ENCODE results near the gene BTBD17.

BTBD17 gene

GRCh38 chr17:74330446-74330845, 31.2 kb downstream of the BTBD17 start:
- TF ChIP-seq RAD21 (IDR thresholded peaks at IDR 0.05; ENCODE audit: low read depth) (no peak), TCF12 (IDR thresholded peaks at IDR 0.05; ENCODE audit: low read depth) (no peak), TAF1 (IDR thresholded peaks at IDR 0.05; ENCODE audit: low read depth) (no peak), NFIC (IDR thresholded peaks at IDR 0.05) (no peak), ZBTB7A (IDR thresholded peaks at IDR 0.05; ENCODE audit: low read depth) (no peak), YY1 (IDR thresholded peaks at IDR 0.05; ENCODE audit: low read depth) (no peak), EP300 (IDR thresholded peaks at IDR 0.05; ENCODE audit: borderline replicate concordance) (no peak), CREB1 (IDR thresholded peaks at IDR 0.05; ENCODE audit: low read depth) (no peak), CEBPB (IDR thresholded peaks at IDR 0.05) (no peak), USF1 (IDR thresholded peaks at IDR 0.05) (no peak), REST (IDR thresholded peaks at IDR 0.05; ENCODE audit: low read depth) (no peak), MAX (IDR thresholded peaks at IDR 0.05) (no peak), EGR1 (IDR thresholded peaks at IDR 0.05) (no peak), TEAD4 (IDR thresholded peaks at IDR 0.05) (no peak), FOXM1 (IDR thresholded peaks at IDR 0.05; ENCODE audit: borderline replicate concordance, low read depth) (no peak)

GRCh38 chr17:74329378-74329777, 32.3 kb downstream of the BTBD17 start:
- TF ChIP-seq RAD21 (IDR thresholded peaks at IDR 0.05; ENCODE audit: low read depth) (no peak), ZBTB7A (IDR thresholded peaks at IDR 0.05; ENCODE audit: low read depth) (no peak), CEBPB (IDR thresholded peaks at IDR 0.05) (no peak), USF1 (IDR thresholded peaks at IDR 0.05) (no peak), TAF1 (IDR thresholded peaks at IDR 0.05; ENCODE audit: low read depth) (no peak), CREB1 (IDR thresholded peaks at IDR 0.05; ENCODE audit: low read depth) (no peak)

- TF ChIP-seq YY1 (IDR thresholded peaks at IDR 0.05; ENCODE audit: low read depth) (no peak), MAX (IDR thresholded peaks at IDR 0.05) (no peak), EP300 (IDR thresholded peaks at IDR 0.05; ENCODE audit: borderline replicate concordance) (no peak), TCF12 (IDR thresholded peaks at IDR 0.05; ENCODE audit: low read depth) (no peak), EGR1 (IDR thresholded peaks at IDR 0.05) (no peak), CEBPB (IDR thresholded peaks at IDR 0.05) (no peak), REST (IDR thresholded peaks at IDR 0.05; ENCODE audit: low read depth) (no peak), USF1 (IDR thresholded peaks at IDR 0.05) (no peak)
Measured at GRCh38 chr17:74328487-74328886, 33.2 kb downstream of the BTBD17 start.

- TF ChIP-seq TEAD4 (IDR thresholded peaks at IDR 0.05) (no peak), EGR1 (IDR thresholded peaks at IDR 0.05) (no peak), USF1 (IDR thresholded peaks at IDR 0.05) (no peak), FOXM1 (IDR thresholded peaks at IDR 0.05; ENCODE audit: borderline replicate concordance, low read depth) (no peak), TCF12 (IDR thresholded peaks at IDR 0.05; ENCODE audit: low read depth) (no peak), NFIC (IDR thresholded peaks at IDR 0.05) (no peak), CREB1 (IDR thresholded peaks at IDR 0.05; ENCODE audit: low read depth) (no peak), ZBTB7A (IDR thresholded peaks at IDR 0.05; ENCODE audit: low read depth) (no peak), TAF1 (IDR thresholded peaks at IDR 0.05; ENCODE audit: low read depth) (no peak), MAX (IDR thresholded peaks at IDR 0.05) (no peak), YY1 (IDR thresholded peaks at IDR 0.05; ENCODE audit: low read depth) (no peak), CEBPB (IDR thresholded peaks at IDR 0.05) (no peak), REST (IDR thresholded peaks at IDR 0.05; ENCODE audit: low read depth) (no peak), RAD21 (IDR thresholded peaks at IDR 0.05; ENCODE audit: low read depth) (no peak), EP300 (IDR thresholded peaks at IDR 0.05; ENCODE audit: borderline replicate concordance) (no peak)
Measured at GRCh38 chr17:74326506-74326905, 35.2 kb downstream of the BTBD17 start.

Measured in Ishikawa (cell line).